GM19463 (cell line): ENCODE data around the gene THSD4.

ENCODE experiments used
- ATAC-seq: cut with Tn5 transposase; IDR thresholded peaks from one replicate; pipeline ENCODE4 v1.9.1; 2021; ENCODE audit warnings: mild to moderate bottlenecking, moderate library complexity; ENCODE audit not compliant: unreplicated experiment

Gene THSD4

DNA sequence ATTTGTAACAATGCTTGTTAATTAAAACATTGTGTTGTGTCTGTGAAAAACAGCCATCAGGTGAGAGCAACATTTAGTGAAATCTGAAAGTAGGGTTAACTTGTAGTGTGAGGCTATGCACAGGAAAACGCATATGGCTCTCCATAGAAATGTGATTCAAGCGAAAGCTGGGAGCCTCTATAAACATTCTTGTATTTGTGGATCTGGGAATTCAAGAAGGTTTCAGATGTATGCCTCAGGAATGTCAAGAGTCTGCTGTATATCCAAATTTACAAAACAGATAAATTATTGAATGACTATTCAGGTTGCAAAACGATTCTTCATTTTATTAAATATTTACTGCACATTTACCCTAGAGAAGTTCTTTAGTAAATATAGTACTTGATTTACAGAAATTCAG is 166.0 kb downstream of the THSD4 start:
- no peak for ATAC-seq

DNA sequence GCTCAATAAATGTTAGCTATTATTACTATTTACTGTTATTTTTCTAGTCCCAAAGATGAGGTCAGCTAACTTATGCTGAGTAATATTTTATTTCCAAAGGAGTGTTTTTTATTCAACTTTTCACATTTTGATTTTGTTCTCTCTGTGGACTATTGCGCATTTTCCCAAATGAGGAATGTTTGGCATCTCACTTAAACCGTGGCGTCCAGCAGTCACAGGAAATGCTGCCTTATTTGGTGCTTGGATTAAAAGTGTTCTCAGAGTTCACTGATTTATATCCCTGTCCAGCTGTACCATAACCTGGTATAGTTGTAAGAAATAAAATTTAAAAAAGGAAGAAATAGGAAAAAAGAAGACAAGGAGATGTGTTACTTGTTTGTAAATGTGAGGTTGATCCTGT is 166.8 kb downstream of the THSD4 start:
- ATAC-seq: no peak

DNA sequence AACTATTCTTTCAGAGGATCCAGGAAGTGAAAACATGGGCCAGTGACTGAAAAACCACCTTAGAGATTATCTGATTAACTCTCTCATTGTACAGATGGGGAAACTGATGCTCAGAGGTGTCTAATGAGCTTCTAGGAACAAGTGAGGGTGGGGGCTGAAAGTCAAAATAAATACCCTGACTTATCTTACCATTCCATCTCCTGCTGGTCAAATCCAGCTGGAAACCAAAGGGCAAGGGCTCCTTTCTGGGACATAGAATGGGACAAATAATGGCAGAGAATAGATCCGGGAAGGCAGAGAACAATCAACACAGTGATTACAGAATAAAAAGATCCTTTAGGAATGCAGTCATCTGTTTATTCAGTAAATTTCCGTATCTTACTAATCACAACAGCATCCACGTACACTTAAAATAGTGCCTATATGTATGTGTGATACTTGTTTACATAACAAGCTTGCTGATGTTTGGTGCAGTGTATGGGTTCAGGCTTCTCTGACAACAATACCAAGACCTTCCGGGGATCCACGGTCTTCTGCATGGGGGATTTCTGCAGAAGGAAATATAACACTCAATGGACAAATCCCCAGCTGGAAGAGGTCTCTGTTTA is 173.2 kb downstream of the THSD4 start:
- no peak for ATAC-seq

DNA sequence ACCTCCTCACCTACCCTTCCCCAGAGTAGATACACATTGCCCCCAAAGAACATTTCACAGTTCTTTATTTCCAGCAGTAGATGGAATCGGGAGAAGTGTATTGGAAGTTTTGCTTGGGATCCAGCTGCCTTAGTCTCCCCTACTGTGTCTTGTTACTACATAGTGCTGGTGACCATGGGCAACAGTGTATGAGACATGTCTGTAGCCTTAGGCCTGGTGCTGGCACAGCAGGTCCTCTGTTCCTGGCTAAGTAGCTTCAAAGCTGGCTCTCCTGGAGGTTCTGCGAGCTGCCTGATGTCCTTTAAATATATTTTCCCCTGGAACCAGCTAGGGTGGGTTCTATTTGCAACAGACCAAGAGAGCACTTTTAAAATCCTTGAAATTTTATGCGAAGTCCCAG is 174.7 kb downstream of the THSD4 start:
- ATAC-seq: no peak

DNA sequence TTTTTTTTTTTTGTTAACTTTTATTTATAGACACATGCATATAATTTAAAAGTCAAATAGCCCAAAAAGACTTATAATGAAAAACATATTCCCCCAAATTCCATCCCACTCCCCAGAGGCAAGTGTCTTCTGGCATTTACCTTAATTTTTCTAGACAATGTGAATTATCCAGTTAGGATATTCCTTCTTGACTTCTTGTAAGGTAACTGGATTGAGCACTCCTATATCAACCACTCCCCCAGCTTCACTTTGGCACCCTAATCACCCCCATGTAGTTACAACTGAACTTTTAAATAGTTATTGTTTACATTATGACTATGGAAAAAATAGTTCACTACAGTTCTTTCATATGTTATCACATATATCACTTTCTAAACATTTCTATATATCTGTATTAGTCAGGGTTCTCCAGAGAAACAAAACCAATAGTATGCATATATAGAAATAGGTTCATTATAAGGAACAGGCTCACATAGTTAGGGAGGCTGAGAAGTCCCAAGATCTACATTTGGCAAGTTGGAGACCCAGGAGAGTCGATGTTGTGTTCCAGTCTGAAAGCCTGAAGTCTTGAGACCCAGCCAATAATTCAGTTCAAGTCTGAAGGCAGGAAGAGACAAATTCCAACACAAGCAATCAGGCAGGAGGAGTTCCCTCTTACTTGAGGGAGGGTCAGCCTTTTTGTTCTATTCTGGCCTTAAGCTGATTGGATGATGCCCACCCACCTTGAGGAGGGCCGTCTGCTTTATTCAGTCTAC is 175.8 kb downstream of the THSD4 start:
- ATAC-seq: no peak

DNA sequence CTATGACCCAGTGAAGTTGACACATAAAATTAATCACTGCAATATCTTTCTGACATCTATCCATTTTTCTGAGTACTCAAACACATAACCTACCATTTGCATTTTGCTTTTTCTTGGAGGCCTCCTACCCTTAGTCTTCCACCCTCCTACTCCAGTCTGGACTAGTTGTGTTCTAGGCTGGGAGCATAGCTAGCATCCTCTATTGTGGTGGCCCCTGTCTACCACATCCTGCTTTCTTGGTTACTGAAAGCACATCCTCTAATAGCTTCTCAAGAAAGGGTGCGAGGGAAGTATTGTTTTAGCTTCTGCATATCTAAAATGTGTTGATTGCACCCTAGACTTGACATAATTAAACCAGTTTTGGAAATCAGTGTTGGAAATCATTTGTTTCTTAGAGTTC is 176.5 kb downstream of the THSD4 start:
- ATAC-seq: no peak

DNA sequence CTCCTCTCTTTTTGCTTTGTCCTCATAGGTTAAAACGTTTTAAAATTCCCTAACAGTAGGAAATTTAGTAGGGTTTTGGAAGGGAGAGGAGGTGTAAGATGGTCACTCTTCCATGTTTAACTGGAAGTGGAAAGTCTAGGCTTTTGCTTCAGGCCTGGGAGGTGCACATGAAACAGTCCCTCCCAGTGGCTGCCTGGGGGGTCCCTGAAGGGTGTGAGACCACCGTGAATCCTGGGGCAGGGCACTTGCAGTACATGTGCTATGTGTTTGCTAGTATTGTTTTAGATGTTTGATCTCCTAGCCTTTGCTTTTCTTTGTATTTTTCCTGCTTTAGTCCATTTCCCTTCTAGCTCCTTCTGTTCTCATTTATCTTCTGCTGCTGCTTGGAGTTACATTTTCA is 178.5 kb downstream of the THSD4 start:
- ATAC-seq: no peak

DNA sequence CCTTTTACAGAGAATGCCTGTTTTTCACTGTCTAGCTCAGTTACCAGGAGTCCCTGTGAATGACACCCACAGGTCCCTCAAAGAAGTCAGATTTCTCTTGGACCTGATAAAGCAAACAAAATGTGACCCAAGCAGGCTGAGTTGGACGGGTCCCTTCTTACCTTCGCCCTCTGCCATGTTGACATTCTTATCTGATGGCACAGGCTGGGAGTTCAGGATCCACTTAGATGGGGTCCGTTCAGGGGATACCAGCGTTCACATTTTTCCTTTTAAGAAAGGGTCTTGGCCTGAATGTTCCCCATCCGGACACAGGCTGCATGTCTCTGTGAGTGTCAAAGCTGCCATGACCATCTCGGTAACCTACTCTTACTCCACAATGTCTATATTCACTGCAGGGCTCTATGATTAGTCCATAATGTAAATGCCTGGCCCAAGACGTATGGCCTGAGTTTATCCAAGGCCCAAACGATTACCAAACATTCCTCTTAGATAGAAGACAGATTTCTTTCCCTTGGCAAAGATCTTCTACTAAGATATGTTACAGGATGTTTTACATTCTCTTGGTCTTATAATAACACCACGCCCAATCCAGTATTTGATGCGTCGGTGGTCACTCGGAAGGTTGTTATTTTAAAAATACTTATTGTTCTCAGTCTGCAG is 179.1 kb downstream of the THSD4 start:
- no peak for ATAC-seq

DNA sequence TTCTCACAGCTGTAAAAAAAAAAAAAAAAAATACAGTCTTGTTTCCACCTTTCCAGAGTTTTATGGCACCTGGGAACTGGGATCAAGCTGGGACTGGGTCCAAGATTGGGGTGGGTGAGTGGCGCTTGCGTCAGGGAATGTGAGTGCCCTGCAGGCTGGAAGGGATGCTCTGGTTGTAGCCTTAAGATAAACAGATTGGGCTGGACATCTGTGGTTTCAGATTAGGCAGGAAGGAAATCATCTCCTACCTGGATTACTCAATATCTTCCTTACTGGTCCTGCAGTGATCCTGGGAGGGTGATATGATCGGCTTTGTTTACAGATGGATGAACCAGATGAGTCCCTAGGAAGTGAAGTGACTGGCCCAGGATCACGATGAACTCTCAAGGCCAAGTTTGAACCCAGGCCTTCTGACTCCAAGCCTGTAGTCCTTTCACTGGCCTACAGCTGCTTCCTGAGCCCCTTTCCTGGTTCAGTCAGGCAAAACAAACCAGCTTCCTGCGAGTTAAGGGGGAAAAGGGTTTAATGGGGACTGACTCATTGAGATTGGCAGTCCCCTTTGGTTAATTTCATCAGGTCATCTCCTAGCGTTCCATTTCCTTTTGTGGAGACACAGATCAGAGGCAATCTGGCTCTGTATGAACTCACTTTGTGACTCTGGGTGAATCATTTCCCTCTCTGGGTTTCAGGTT is 179.8 kb downstream of the THSD4 start:
- no peak for ATAC-seq

DNA sequence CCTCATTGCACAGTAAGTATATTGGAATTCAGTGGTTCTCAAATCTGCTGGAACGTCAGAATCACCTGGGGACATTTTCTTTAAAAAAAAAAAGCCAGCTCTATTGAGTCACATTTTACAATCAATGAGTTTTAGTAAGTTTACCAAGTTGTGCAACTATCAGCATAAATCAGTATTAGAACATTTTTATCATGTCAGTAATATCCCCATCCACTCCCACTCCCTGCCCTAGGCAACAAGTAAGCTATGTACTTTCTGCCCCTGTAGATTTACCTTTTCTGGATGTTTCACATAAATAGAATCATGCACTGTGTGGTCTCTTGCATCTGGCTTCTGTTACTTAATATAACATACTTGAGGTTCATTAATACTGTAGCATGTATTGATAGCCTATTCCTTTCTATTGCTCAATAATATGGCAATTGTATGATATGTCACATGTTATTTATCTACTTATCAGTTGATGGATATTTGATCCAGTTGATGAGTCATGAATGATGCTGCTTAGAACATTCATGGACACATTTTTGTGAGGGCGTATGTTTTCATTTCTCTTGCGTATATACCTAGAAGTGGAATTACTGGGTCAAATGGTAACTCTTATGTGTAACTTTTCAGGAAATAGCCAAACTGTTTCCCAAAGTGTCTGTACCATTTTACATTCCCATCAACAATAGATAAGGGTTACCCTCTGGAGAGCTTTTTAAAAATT is 180.5 kb downstream of the THSD4 start:
- ATAC-seq: no peak

DNA sequence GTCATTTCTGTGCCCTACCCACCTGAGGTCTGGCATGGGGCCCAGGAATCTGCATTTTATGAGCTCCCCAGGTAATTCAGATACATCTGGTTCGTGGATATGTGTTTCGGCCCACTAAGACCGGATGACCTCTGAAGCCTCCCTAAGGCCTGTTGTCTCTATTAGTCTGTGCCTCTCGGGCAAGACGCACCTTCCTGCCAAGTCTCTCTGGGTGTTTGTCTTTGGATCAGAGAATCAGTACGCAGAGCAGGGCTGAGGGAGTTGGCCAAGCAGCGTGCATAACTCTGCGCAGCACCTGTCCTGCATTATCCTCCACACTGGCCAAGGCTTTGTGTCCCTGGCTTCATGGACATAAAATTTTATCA is 181.0 kb downstream of the THSD4 start:
- ATAC-seq: no peak

DNA sequence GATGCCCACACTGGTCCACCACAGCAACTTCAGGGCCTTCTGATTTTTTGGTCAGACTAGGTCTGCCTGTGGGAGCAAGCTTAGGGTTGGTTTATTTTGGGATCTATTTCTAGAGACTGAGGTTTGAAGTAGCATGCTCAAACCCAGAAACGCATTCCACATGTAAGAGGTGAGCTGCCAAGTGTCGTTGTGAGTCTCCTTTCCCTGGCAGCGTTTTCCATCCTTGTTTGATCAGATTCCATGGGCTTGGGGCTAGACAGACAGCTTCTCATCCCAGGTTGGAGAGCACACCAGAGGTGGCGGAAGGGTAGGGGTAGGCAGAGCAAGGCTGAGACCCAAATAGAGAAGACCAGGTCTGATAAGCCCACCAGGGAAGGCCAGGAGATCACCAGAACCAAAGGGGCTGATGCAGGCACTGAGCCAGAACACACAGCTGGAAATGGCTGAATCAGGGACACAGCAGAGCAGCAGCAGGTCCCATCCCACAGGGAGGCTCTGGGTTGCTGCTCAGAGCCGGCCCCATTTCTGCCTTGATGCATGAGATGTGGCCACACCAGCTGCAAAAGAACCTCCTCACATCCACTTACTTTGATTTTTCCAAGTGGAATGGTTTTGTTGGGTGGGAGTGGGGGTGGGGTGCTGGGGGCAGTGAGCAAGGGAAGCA is 186.8 kb downstream of the THSD4 start:
- no peak for ATAC-seq

DNA sequence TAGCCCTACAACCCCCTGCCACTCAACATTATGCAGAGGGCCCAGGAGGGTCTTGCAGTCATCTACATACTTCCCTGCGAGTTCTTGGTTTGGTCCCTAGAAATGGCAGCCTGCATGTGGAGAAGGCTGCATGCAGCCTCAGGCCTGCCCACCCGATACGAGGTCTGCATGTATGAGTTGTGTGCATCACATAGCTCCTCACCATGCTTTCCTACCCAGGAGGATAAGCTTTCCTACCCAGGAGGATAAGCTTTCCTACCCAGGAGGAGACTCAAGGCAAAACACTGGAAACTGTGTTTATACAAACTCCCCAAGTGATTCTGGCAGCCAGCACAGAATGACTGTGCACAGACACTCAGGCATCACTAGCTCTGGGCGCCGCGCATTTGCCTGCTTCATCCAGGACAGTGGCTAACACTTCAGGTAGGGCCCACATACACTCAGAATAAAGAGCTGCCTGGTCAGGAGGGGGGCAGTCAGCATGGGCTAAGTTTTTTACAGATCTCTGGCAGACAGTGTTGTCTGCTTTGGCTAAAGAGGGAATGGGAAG is 187.7 kb downstream of the THSD4 start:
- ATAC-seq: no peak

DNA sequence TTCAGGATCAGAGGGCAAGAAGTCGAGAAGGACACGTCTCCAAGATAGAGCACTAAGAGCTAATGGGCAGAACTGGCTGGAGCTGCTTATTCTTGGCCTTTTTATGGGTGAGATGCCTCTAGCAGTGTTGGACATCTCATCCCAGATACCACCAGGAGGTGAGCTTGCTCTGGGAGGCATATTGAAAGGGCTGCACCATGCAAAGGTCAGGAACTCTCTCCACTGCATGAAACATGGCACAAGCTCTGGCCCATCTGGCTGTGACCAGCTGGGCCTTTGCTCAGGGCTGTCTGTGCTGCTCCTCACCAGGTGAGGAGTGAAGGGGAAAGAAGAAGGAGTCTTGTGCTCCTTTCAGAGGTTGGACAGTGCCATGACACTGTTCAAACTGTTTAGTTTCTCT is 188.7 kb downstream of the THSD4 start:
- ATAC-seq: no peak

DNA sequence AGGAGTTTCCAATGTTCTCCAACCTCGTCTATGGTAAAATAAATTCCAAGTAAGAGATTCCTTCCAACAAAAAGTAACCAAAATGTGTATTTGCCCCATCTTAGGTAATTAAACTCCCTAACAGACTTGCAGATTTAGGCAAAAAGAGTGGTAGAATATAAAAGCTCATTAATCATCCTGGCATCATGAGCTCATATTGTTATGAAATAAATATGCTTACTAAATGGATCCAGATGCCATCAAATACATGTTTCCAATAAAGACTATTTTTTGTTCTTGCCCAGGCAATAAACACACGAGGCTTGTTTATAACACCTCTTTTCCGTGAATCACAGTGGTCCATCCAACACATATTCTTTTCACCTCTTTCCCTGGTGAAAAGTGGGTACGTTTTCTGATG is 189.4 kb downstream of the THSD4 start:
- no peak for ATAC-seq

DNA sequence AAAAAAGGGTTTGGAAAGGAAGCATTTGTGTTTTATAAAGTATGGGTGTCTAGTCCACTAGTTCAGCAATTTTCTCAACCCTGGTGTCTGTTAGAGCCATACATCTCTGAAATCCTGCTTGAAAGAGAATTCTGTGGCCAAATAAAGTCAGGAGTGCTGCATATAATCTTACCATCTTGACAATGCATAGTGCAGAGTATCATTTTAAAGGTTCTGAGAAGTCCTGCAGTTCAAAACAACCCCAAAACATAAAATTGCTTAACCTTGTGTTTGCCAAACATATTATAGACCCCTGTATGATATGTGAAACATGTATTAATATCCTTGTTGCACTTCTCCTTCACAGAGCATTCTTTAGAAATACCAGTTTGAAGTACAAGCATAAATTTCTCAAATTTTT is 191.3 kb downstream of the THSD4 start:
- ATAC-seq: no peak

DNA sequence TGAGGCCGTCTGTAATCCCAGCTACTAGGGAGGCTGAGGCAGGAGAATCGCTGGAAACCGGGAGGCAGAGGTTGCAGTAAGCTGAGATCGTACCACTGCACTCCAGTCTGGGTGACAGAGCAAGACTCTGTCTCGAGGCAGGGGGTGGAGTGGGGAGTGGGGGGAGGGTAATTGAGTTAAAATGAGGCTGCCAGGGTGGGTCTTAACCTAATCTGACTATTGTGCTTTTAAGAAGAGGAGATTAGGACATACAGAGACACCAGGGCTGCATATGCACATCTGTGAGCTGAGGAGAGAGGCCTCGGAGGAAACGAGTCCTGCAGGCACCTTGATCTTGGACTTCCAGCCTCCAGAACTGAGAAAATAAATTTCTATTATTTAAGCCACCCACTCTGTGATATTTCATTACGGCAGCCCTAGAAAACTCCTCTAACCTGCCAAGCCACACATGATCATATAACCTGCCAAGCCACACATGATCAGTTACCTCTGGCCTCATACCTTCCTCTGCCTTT is 197.0 kb downstream of the THSD4 start:
- no peak for ATAC-seq

DNA sequence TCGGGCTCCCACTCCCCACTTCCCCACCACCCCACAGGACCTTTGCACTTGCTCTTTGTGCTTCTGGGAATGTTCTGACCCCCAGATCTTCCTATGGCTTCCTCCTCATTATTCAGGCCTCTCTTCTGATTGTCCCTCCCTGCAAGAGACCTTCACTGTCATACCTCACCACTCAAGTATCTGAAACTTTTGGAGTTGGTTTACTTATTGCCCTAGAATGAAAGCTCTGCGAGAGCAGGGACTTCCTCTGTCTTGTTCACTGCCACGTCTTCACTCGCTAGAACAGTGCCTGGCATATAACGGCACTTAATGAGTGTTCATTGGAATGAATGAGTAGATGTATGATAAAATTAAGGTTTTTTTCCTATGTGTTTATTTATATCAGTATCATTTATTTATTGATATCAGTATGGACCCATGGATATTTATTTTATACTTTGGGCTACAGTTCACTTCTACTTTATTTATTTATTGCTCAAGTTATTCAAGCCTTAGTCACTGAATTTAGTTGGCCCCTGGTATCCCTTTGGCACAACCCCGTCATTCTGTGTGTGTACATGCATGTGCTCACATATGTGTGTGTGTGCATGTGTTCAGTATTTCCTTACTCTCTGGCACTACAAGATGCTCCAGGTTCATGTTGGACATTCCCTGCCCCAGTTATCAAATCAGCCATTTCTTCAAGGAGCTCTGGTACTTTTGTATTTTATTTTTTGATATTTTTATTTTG is 197.6 kb downstream of the THSD4 start:
- ATAC-seq: no peak

DNA sequence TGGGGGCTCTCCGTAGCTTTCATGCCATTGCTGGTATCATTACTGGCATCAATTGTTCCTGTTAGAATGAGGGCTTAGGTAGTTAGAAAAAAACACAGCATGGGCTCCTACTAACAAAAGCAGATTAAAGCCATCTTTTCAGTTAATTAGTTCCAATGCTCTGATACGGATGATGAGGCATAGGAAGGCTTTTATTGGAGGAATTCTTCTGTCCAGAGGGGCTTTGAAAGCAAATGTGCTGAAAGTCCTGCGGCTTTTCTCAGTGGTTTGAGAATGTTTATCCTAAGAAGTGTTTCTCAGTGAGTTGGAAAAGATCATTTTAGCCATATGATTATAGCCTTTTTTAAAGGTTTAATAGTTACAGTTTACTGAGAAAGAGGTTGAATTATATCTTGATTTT is 198.5 kb downstream of the THSD4 start:
- no peak for ATAC-seq
